ENCODE measurements around the gene HSPD1.

DNA sequence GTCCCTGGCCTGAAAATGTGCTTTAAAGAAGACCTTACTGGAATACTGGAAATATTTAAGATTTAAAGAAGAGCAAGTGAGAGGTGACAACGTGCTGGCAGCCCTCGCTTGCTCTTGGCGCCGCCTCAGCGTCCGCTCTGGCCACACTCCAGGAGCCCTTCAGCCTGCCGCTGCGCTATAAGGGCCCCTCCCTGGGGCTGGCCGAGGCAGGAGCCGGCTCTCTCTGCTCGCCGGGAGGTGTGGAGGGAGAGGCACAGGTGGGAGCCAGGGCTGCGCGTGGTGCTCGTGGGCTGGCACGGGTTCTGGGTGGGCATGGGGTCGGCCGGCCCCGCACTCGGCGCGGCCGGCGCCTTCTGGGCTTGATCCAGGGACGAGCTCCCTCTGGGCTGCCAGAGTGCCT lies 49.2 kb downstream of the HSPD1 start:
- no peak for TF ChIP-seq GABPA (IDR thresholded peaks at IDR 0.05 in 1 of 2, conservative IDR thresholded peaks at IDR 0.05 in 1 of 2)
- TF ChIP-seq, protein P1, sequence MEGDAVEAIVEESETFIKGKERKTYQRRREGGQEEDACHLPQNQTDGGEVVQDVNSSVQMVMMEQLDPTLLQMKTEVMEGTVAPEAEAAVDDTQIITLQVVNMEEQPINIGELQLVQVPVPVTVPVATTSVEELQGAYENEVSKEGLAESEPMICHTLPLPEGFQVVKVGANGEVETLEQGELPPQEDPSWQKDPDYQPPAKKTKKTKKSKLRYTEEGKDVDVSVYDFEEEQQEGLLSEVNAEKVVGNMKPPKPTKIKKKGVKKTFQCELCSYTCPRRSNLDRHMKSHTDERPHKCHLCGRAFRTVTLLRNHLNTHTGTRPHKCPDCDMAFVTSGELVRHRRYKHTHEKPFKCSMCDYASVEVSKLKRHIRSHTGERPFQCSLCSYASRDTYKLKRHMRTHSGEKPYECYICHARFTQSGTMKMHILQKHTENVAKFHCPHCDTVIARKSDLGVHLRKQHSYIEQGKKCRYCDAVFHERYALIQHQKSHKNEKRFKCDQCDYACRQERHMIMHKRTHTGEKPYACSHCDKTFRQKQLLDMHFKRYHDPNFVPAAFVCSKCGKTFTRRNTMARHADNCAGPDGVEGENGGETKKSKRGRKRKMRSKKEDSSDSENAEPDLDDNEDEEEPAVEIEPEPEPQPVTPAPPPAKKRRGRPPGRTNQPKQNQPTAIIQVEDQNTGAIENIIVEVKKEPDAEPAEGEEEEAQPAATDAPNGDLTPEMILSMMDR (IDR thresholded peaks at IDR 0.05; ENCODE audit: low read depth, low read length, missing input control), result no peak
- TF ChIP-seq, protein P2, sequence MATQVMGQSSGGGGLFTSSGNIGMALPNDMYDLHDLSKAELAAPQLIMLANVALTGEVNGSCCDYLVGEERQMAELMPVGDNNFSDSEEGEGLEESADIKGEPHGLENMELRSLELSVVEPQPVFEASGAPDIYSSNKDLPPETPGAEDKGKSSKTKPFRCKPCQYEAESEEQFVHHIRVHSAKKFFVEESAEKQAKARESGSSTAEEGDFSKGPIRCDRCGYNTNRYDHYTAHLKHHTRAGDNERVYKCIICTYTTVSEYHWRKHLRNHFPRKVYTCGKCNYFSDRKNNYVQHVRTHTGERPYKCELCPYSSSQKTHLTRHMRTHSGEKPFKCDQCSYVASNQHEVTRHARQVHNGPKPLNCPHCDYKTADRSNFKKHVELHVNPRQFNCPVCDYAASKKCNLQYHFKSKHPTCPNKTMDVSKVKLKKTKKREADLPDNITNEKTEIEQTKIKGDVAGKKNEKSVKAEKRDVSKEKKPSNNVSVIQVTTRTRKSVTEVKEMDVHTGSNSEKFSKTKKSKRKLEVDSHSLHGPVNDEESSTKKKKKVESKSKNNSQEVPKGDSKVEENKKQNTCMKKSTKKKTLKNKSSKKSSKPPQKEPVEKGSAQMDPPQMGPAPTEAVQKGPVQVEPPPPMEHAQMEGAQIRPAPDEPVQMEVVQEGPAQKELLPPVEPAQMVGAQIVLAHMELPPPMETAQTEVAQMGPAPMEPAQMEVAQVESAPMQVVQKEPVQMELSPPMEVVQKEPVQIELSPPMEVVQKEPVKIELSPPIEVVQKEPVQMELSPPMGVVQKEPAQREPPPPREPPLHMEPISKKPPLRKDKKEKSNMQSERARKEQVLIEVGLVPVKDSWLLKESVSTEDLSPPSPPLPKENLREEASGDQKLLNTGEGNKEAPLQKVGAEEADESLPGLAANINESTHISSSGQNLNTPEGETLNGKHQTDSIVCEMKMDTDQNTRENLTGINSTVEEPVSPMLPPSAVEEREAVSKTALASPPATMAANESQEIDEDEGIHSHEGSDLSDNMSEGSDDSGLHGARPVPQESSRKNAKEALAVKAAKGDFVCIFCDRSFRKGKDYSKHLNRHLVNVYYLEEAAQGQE (IDR thresholded peaks at IDR 0.05), result no peak
- no peak for TF ChIP-seq TAF1 (conservative IDR thresholded peaks at IDR 0.05)
- TF ChIP-seq RAD21 (IDR thresholded peaks at IDR 0.05), result no peak
- TF ChIP-seq YY1 (IDR thresholded peaks at IDR 0.05), result no peak
- TF ChIP-seq HNF4G (IDR thresholded peaks at IDR 0.05), result no peak
- TF ChIP-seq, protein P3, sequence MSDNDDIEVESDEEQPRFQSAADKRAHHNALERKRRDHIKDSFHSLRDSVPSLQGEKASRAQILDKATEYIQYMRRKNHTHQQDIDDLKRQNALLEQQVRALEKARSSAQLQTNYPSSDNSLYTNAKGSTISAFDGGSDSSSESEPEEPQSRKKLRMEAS (IDR thresholded peaks at IDR 0.05), result no peak
- TF ChIP-seq, protein P4, sequence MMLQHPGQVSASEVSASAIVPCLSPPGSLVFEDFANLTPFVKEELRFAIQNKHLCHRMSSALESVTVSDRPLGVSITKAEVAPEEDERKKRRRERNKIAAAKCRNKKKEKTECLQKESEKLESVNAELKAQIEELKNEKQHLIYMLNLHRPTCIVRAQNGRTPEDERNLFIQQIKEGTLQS (IDR thresholded peaks at IDR 0.05), result no peak
- TF ChIP-seq JUND (IDR thresholded peaks at IDR 0.05), result no peak
- TF ChIP-seq, protein P5, sequence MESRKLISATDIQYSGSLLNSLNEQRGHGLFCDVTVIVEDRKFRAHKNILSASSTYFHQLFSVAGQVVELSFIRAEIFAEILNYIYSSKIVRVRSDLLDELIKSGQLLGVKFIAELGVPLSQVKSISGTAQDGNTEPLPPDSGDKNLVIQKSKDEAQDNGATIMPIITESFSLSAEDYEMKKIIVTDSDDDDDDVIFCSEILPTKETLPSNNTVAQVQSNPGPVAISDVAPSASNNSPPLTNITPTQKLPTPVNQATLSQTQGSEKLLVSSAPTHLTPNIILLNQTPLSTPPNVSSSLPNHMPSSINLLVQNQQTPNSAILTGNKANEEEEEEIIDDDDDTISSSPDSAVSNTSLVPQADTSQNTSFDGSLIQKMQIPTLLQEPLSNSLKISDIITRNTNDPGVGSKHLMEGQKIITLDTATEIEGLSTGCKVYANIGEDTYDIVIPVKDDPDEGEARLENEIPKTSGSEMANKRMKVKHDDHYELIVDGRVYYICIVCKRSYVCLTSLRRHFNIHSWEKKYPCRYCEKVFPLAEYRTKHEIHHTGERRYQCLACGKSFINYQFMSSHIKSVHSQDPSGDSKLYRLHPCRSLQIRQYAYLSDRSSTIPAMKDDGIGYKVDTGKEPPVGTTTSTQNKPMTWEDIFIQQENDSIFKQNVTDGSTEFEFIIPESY (IDR thresholded peaks at IDR 0.05), result no peak
